ENCODE data around the gene SETD1A. TPM values are rescaled to one million over a fixed set of nuclear protein-coding genes. Genes with fewer than 3 reads are reported as not detected.

The SETD1A gene
- total and polyA plus RNA-seq, 9 of the 15 experiments (the other 6 are each of a cell fraction or from before 2014, with no cell fraction given) = 0.08 to 36.0 (median 4.2) TPM

- TF ChIP-seq, protein P1, sequence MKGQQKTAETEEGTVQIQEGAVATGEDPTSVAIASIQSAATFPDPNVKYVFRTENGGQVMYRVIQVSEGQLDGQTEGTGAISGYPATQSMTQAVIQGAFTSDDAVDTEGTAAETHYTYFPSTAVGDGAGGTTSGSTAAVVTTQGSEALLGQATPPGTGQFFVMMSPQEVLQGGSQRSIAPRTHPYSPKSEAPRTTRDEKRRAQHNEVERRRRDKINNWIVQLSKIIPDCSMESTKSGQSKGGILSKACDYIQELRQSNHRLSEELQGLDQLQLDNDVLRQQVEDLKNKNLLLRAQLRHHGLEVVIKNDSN (CRISPR knock-in tag; IDR thresholded peaks at IDR 0.05) = no peak
- TF ChIP-seq TAF1 (IDR thresholded peaks at IDR 0.05; ENCODE audit: control insufficient read depth, extremely low read depth, insufficient read depth, low read length, severe bottlenecking) (no peak), CREBBP (IDR thresholded peaks at IDR 0.05; ENCODE audit: low read depth, low read length) (no peak), RBM22 (IDR thresholded peaks at IDR 0.05; ENCODE audit: low read depth, low read length, poor library complexity, severe bottlenecking) (no peak), ZNF639 (CRISPR knock-in tag; conservative IDR thresholded peaks at IDR 0.05 in 1 of 2, IDR thresholded peaks at IDR 0.05 in 1 of 2) (peak in 1 of 2 experiments; percentile 73; a peak in 2 of 4 replicates), ZNF785 (CRISPR knock-in tag; IDR thresholded peaks at IDR 0.05) (no peak), KDM4B (IDR thresholded peaks at IDR 0.05; ENCODE audit: borderline replicate concordance in 2 of 2, low read depth in 1 of 2) (peak in 1 of 2 experiments; percentile 83; a peak in 2 of 4 replicates), MITF (IDR thresholded peaks at IDR 0.05) (no peak), ZNF584 (CRISPR knock-in tag; IDR thresholded peaks at IDR 0.05; ENCODE audit: low read depth) (peak; percentile 80), ZNF134 (CRISPR knock-in tag; conservative IDR thresholded peaks at IDR 0.05) (peak; percentile 72), ZNF224 (CRISPR knock-in tag; IDR thresholded peaks at IDR 0.05) (no peak), FIP1L1 (IDR thresholded peaks at IDR 0.05; ENCODE audit: low read depth, low read length, poor library complexity, severe bottlenecking) (no peak), ZNF586 (CRISPR knock-in tag; conservative IDR thresholded peaks at IDR 0.05) (no peak), ARID4B (CRISPR knock-in tag; IDR thresholded peaks at IDR 0.05) (peak; percentile 84), JUND (IDR thresholded peaks at IDR 0.05; ENCODE audit: borderline replicate concordance, low read depth, low read length) (peak; percentile 60; the same call in 1 of the 2 replicates), JUND (tag; IDR thresholded peaks at IDR 0.05; ENCODE audit: borderline replicate concordance, low read depth, low read length) (no peak; the same call in 2 of the 3 replicates), RFX7 (CRISPR knock-in tag; IDR thresholded peaks at IDR 0.05) (no peak), HSF4 (CRISPR knock-in tag; IDR thresholded peaks at IDR 0.05; ENCODE audit: borderline replicate concordance) (peak; percentile 16; the same call in 1 of the 2 replicates), NR2C1 (IDR thresholded peaks at IDR 0.05) (peak; percentile 100), NR2C1 (tag; IDR thresholded peaks at IDR 0.05) (peak; percentile 100)
Observed at GRCh38 chr16:30922420-30922959, 35.1 kb upstream of the SETD1A start (continued).
